ENCODE data around the gene NCAM1. TPM values are rescaled to one million over a fixed set of nuclear protein-coding genes. Genes with fewer than 3 reads are reported as not detected.

The NCAM1 gene
- polyA plus RNA-seq, 1 donor (not counting 4 experiments of a cell fraction or from before 2014, with no cell fraction given) = 0.04 TPM

- DNase-seq (ENCODE audit: low read depth, low spot score) = no peak
- Histone ChIP-seq H3K9ac (ENCODE audit: control insufficient read depth, extremely low read depth, insufficient read depth, low read length) (no peak overlapping the region), H2AFZ (ENCODE audit: control insufficient read depth, low read length) (no peak overlapping the region), H3K79me2 (ENCODE audit: control insufficient read depth, insufficient read depth, low read length) (no peaks in the 10 kb centered on the region), H3K9me3 (ENCODE audit: control insufficient read depth, low read depth, low read length) (no peaks in the 10 kb centered on the region), H3K36me3 (ENCODE audit: control insufficient read depth in 2 of 2, extremely low read depth in 1 of 2, insufficient read depth in 2 of 2, low read length in 2 of 2) (no peaks in the 10 kb centered on the region), H3K27me3 (ENCODE audit: control insufficient read depth, extremely low read depth, insufficient read depth, low read length) (no peaks in the 10 kb centered on the region), H3K4me3 (ENCODE audit: control insufficient read depth in 2 of 3, extremely low read depth in 1 of 3, insufficient read depth in 2 of 3, low read depth in 1 of 3, low read length in 3 of 3) (no peak overlapping the region), H4K20me1 (ENCODE audit: control insufficient read depth, extremely low read depth, insufficient read depth, low read length) (no peaks in the 10 kb centered on the region), H3K4me1 (ENCODE audit: control insufficient read depth, extremely low read depth, insufficient read depth, low read length) (no peaks in the 10 kb centered on the region), H3K9me1 (ENCODE audit: control insufficient read depth, extremely low read depth, insufficient read depth, low read length) (no peaks in the 10 kb centered on the region), H3K4me2 (ENCODE audit: control insufficient read depth, extremely low read depth, insufficient read depth, low read depth, low read length) (no peak overlapping the region), H3K27ac (ENCODE audit: control insufficient read depth, insufficient read depth, low read length) (no peak overlapping the region)
- no peak for FAIRE-seq
- no peak for TF ChIP-seq EZH2 (IDR thresholded peaks at IDR 0.05; ENCODE audit: low read length)
- TF ChIP-seq CTCF (optimal IDR thresholded peaks at IDR 0.05 in 1 of 3, IDR thresholded peaks at IDR 0.05 in 1 of 3, conservative IDR thresholded peaks at IDR 0.05 in 1 of 3; ENCODE audit: extremely low read depth in 1 of 3, insufficient read depth in 2 of 3, low read length in 3 of 3) = no peak
- dilution Hi-C loops (cut with MboI; ENCODE audit: extremely low pct_ligation_motif_present, low sequenced_read_pairs) = no loop called here
These were observed 202.2 kb downstream of the NCAM1 start for GRCh38 chr11:113163291-113164030.

- dilution Hi-C loops (cut with MboI; ENCODE audit: extremely low pct_ligation_motif_present, low sequenced_read_pairs) = no loop called here
- H3K4me1 ChIP-seq (ENCODE audit: control insufficient read depth, extremely low read depth, insufficient read depth, low read length) = no peaks in the 10 kb centered on the region
- H3K9me1 ChIP-seq (ENCODE audit: control insufficient read depth, extremely low read depth, insufficient read depth, low read length) = no peaks in the 10 kb centered on the region
- TF ChIP-seq EZH2 (IDR thresholded peaks at IDR 0.05; ENCODE audit: low read length) (no peak), CTCF (optimal IDR thresholded peaks at IDR 0.05 in 1 of 3, IDR thresholded peaks at IDR 0.05 in 1 of 3, conservative IDR thresholded peaks at IDR 0.05 in 1 of 3; ENCODE audit: extremely low read depth in 1 of 3, insufficient read depth in 2 of 3, low read length in 3 of 3) (no peak)
- H3K79me2 ChIP-seq (ENCODE audit: control insufficient read depth, insufficient read depth, low read length) = no peaks in the 10 kb centered on the region
- no peak overlapping the region for H2AFZ ChIP-seq (ENCODE audit: control insufficient read depth, low read length)
- H3K27me3 ChIP-seq (ENCODE audit: control insufficient read depth, extremely low read depth, insufficient read depth, low read length) = no peaks in the 10 kb centered on the region
- H3K27ac ChIP-seq (ENCODE audit: control insufficient read depth, insufficient read depth, low read length) = no peak overlapping the region
- no peaks in the 10 kb centered on the region for H4K20me1 ChIP-seq (ENCODE audit: control insufficient read depth, extremely low read depth, insufficient read depth, low read length)
- H3K9ac ChIP-seq (ENCODE audit: control insufficient read depth, extremely low read depth, insufficient read depth, low read length) = no peak overlapping the region
- no peak overlapping the region for H3K4me3 ChIP-seq (ENCODE audit: control insufficient read depth in 2 of 3, extremely low read depth in 1 of 3, insufficient read depth in 2 of 3, low read depth in 1 of 3, low read length in 3 of 3)
- DNase-seq (ENCODE audit: low read depth, low spot score) (no peak), FAIRE-seq (no peak)
- H3K4me2 ChIP-seq (ENCODE audit: control insufficient read depth, extremely low read depth, insufficient read depth, low read depth, low read length) = no peak overlapping the region
- H3K9me3 ChIP-seq (ENCODE audit: control insufficient read depth, low read depth, low read length) = no peaks in the 10 kb centered on the region
- H3K36me3 ChIP-seq (ENCODE audit: control insufficient read depth in 2 of 2, extremely low read depth in 1 of 2, insufficient read depth in 2 of 2, low read length in 2 of 2) = no peaks in the 10 kb centered on the region
These were observed 205.1 kb downstream of the NCAM1 start for GRCh38 chr11:113166280-113166679.
